GM18499 (cell line): Measurements from ENCODE around the gene PHPT1.
"Not testable (repeated sequence)": the region's sequence is repeated elsewhere in the genome, so short reads cannot be mapped to it uniquely, and the experiment has no call there.

Experiments used
- ATAC-seq: cut with Tn5 transposase; IDR thresholded peaks from one replicate; pipeline ENCODE4 v1.9.1; 2021; ENCODE audit warnings: moderate number of reproducible peaks; ENCODE audit not compliant: insufficient read depth, unreplicated experiment

The PHPT1 gene

DNA sequence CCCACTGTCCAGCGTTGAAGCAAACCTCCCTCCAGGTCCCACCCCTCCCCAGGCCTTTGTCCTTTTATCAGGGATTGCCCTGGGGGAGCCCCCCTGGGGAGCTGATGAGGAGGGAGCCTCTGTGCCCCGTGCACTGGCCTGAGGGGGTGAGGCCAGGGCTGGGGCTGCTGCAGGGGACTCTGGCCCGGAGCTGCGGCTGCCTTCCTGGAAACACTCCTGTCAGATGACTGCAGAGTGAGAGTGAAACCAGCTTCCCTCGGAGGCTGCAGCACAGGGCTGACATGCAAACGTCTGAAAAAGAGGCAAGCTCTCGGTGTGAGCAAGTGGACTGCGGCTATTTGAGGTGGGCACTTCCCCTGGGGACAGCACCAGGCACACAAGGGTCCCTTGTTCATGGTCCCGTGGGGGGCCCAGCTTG is 32.5 kb downstream of the PHPT1 start:
- ATAC-seq, result no peak

DNA sequence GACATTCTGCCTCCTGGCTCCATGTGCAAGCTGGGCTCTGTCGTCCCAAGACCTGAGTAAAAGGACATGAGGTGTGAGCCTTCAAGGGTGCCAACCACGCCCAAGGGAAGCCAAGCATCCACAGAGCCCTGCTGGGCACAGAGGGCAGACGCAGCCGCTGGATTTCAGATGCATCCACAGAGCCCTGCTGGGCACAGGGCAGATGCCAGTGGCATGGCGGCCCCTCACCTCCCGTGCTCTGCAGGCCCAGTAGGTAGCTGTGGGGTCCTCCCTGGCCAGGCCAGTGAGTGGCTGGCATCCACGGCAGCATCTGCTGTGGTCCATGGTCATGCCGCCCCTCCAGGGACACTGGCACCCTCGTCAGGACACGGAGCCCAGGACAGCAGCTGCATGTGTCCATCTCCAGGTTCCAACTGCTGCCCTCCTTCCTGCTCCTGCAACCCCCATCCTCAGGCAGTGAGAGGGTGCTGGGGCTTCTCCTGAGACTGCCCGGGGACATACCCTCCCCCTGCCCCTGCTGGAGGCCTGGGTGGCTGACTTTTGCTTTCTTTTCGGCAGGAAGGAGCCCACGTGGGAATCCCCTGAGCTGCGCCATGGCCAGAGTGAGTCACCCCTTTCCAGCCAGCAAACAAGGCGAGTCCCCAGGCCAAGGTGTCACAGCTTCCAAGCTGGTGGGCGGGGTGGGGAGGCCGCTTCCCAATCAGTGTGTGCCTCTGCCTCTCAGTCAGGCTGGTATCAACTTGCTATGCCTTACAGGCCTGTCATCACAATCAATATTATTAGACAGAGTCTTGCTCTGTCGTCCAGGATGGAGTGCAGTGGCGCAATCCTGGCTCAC is 33.1 kb downstream of the PHPT1 start:
- no peak for ATAC-seq

DNA sequence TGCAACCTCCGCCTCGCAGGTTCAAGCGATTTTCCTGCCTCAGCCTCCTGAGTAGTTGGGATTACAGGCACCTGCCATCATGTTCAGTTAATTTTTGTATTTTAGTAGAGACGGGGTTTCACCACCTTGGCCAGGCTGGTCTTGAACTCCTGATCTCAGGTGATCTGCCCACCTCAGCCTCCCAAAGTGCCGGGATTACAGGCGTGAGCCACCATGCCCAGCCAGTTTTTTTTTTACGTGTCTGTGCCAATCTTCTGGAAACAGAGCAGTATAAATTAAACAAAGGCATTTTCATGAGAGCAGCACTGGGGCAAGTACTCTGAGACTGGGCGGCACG is 33.7 kb downstream of the PHPT1 start:
- ATAC-seq, result not testable (repeated sequence)

DNA sequence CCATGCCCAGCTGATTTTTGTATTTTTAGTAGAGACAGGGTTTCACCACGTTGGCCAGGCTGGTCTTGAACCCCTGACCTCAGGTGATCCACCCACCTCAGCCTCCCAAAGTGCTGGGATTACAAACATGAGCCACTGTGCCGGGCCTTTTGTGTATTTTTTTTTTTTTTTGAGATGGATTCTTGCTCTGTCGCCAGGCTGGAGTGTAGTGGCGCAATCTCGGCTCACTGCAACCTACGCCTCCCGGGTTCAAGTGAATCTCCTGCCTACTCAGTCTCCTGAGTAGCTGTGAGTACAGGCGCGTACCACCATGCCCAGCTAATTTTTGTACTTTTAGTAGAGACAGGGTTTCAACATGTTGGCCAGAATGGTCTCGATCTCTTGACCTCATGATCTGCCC is 34.5 kb downstream of the PHPT1 start:
- ATAC-seq, result not testable (repeated sequence)

DNA sequence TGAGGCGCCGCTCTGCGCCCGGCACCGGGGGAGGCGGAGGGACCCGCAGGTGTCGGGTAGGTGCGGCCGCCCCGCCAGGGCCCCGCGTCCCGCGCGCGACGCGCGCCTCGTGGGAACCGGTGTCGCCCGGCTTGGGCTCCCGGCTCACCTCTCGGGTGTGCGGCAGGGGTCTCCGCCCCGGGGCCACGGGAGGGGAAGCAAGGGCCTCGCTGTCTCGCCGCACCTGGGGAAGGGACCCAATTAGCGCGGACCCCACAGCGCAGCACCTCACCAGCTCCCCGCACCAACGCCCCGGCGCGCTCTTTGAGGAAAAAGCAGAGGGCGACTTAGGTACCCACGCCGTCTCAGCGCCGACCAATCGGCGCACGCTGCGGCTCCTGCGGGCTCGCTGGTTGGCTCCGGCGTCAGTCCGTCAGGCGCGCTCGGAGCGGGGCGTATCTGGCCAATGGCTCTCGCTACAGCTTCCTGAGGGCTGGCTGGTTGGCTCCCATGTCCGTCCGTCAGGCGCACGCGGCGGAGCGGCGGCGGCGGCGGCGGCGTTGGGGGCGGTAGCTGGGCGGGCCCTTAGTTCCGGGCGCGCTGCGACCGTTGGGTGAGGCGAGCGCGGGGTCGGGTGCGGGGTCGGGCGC is 36.9 kb downstream of the PHPT1 start, which contains the start of gene TRAF2:
Gene TRAF2, plus strand, starts transcription at position 567 of the 629 bp plus-strand sequence. CDS start 12,225 bp downstream, outside the sequence.
- ATAC-seq, result peak; percentile 44

DNA sequence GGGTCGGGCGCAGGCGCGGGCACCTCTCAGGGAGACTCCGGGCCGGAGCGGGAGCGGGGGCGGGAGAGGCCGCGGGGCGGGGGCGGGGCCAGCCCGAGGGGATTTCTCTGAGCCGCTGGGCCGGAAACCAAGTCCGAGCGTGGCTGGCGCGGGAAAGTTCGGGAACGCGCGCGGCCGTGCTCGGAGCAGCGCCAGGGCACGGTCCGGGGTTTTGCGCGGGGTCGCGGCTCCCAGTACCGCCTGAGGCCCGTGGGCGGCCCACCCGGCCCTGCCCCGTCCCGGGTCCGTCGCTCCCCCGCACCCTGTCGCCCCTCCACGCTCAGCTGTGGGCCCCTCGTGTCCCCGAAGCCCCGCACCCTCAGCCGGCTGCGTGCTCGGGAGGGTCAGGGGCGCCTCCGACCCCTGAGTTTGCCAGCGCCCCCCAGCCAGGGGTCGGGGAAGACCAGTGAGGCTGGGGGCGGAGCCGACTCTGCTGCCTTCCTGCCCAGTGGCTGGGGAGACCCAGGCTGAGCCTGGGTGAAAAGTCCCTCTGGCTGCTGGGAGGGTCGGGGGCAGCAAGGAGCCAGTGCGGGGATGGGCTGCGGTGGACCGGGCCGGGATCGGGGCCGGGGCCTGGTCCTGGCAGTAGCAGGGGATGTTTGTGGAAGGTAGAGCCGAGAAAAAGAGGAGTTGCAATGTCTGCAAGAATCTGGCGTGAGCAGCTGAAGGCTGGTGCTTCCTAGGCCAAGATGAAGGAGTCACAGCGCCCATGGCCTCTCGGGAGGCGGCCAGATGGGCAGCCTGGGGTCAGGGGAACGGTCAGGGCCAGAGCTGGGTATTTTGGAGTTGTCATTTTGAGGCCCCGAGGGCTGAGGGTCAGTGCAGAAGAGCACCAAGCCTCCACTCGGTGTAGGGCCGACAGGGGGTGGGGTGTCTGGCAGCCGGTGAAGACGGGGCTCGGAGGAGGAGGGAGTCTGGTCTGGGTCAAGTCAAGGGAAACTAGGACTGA is 37.7 kb downstream of the PHPT1 start:
- ATAC-seq, result no peak

DNA sequence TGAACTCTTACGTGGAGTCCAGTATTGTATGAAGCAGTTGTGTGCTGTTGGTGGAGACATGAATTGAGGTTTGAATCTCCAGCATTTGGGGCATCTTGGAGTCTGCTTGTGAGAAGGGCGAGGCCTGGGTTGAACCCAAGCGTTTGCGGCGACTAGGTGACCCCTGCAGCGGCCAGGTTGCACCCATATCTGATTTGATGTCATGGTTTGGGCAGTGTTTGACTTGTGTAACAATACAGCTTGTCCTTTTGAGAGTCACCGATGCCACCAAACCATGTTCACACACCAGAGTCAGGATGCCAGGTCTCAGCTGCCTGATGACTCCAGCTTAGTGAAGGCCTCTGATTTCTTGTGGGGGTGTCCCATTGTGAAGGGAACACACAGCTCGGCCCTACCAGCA is 39.2 kb downstream of the PHPT1 start:
- ATAC-seq, result no peak

DNA sequence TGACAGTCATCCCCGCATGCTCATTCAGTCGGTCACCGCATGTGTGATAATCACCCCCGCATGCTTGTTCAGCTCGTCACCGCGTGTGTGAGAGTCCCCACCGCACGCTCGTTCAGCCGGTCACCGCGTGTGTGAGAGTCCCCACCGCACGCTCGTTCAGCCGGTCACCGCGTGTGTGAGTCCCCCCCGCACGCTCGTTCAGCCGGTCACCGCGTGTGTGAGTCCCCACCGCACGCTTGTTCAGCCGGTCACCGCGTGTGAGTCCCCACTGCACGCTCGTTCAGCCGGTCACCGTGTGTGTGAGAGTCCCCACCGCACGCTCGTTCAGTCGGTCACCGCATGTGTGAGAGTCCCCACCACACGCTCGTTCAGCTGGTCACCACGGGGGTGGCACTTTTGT is 40.6 kb downstream of the PHPT1 start:
- ATAC-seq, result no peak

DNA sequence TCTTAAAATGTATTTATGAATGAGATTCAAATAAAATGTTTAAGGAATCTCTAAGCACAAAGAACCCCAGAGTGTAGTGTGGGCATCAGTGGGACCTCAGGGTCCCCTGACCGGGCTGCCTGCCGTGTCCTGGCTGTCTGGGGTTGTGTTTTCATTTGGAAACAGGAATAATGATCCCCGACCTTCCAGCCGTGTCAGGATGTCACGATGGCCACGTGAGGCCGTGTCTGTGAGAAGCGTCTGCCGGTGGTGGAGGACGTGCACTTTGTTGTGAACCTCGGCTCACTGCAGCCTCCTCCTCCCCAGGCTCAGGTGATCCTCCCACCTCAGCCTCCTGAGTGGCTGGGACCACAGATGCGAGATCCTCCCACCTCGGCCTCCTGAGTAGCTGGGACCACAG is 41.5 kb downstream of the PHPT1 start:
- no peak for ATAC-seq

DNA sequence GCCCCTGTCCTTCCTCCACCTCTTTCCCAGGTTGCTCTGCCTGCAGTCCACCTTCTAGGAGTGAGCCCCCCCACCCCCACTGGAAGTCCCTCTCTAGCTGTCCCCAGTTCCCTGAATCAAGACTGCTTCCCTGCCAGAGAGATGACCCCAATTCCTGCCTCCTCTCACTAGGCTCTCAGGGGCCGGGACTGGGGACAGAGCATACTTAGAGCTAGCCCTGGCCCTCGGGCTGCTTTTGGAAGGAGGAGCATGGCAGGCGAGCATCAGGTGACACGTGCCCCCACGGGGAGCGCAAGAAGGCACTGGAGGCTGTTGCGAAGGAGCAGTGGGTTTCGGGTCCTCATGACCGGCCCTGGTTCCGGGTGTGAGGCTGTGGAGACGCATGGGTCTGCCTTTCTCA is 46.8 kb downstream of the PHPT1 start:
- ATAC-seq, result no peak

DNA sequence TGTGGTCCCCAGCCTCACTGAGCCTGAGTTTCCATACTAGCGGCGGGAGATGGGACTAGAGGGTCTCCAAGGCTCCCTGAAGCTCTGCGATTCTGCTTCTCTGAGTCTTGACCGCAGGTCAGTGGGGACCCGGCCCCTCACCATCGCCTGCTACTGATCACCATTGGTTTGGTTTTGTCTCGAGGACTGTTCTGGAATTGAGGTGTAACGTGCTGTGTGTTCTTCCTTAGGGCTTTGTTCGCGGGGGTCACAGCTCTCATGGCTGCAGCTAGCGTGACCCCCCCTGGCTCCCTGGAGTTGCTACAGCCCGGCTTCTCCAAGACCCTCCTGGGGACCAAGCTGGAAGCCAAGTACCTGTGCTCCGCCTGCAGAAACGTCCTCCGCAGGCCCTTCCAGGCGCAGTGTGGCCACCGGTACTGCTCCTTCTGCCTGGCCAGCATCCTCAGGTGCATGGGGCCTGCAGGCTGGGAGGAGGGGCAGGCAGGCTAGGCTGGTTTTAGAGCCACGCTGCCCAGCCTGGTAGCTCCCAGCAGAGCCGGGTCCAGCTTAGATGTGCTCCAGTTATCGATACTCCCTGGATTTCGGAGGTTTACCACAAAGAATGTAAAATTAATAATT is 49.4 kb downstream of the PHPT1 start:
- ATAC-seq, result no peak

DNA sequence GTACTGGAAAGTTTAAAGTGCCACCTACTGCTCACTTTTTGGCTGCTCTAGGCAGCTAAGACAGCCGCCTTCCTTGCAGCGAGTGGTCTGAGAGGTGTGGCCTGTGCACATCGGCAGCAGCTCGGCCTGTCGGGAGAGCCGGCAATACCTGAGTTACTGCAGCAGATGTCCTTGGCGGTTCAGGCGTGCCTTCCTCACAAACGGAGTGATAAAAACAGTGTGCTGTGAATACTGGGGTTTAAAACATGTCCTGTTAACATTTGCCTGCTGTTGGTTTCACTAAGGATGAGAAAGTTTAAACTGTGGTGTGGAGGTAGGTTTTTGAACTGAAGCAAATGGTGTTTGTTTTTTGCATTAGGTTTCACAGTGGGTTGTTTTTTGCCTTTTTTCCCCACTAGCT is 50.0 kb downstream of the PHPT1 start:
- ATAC-seq, result no peak

DNA sequence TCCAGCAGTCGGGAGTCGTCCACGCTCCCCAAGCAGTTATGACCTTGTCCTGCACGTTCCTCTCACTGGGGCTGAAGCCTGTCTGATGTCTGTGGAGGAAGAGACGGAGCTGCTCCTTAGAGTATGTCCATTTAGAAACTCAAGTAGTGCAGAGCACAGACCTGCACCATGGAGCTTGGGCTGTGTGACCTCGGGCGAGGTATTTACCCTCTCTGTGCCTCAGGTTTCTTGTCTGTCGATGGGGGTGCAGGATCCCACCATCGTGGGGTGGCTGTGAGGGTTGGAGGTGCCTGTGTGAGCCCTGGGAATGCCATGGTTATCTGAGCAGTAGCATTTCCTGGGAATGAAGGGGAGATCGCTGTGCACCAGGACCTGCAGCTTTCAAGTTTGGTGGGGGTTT is 51.3 kb downstream of the PHPT1 start:
- ATAC-seq, result no peak
